Ovary (tissue), 9 donors: ENCODE results near the gene PLB1. TPM values are rescaled to one million over a fixed set of nuclear protein-coding genes. Genes with fewer than 3 reads are reported as not detected.

Experiments used
- DNase-seq, 5 donors: peaks; one replicate each; pipeline ENCODE4 v3.0.0-alpha.2; 2019 to 2020
- H3K27ac ChIP-seq, 2 donors: fragments of 200-600 bp; one replicate each; pipeline versions ENCODE4 v1.5.1 to v1.8.0; 2019 to 2022
- H3K27me3 ChIP-seq: fragments of 200-600 bp; one replicate; pipeline ENCODE4 v1.8.0; 2022
- H3K36me3 ChIP-seq: fragments of 200-600 bp; sonication (generic); one replicate; pipeline ENCODE4 v1.5.1; 2019
- H3K4me1 ChIP-seq: one replicate; pipeline ENCODE4 v1.8.1; 2013; ENCODE audit warnings: mild to moderate bottlenecking, moderate library complexity; ENCODE audit not compliant: insufficient read depth
- H3K4me3 ChIP-seq: fragments of 200-600 bp; sonication (generic); one replicate; pipeline ENCODE4 v1.5.1; 2017
- H3K9me3 ChIP-seq, 2 donors: fragments of 200-600 bp in 1 of 2; sonication (generic) in 1 of 2; one replicate each; pipeline versions ENCODE4 v1.5.1 to v1.8.1; 2013 to 2019; ENCODE audit warnings: mild to moderate bottlenecking in 1 of 2, moderate library complexity in 1 of 2
- EP300 ChIP-seq: sonication (generic); formaldehyde crosslinking; IDR thresholded peaks from one replicate; pipeline ENCODE4 v1.6.1; 2017; ENCODE audit warnings: antibody characterized with exemption
- POLR2A ChIP-seq: fragments of 450-650 bp; IDR thresholded peaks from one replicate; pipeline ENCODE4 v1.6.1; 2017; ENCODE audit warnings: antibody characterized with exemption, mild to moderate bottlenecking, moderate library complexity
- WGBS, 3 donors: extraction: QIAGEN DNeasy Blood & Tissue Kit in 1 of 3; methylation state at CpG; one replicate each; pipeline versions ENCODE4 v1.1.5 to v1.1.7; 2013 to 2017; 5-methylcytosine and 5-hydroxymethylcytosine counted together
- intact Hi-C, 4 donors: fragments of 100-400 bp; cut with DNase I; formaldehyde crosslinking; loops; one replicate each; pipeline versions ENCODE4 v1.11.0 to v1.15.1; 2022 to 2023
- polyA plus RNA-seq, 2 donors: library from polyadenylated mRNA; stranded (reverse); fragments of 200-250 nt in 1 of 2; fragments of 350-450 nt in 1 of 2; fragmentation: Illumina TruSeq in 1 of 2; extraction: RNeasy Lipid Tissue Mini Kit (QIAGEN cat#74804) in 1 of 2; gene quantifications; one replicate each; pipeline ENCODE4 v1.2.3, GENCODE V29; 2013 to 2014
- total RNA-seq, 7 donors: library from RNA; depleted of rRNA in 2 of 7; stranded (reverse); fragments of >200 nt in 2 of 7; fragmentation: NEBNext Ultra II Directional in 3 of 7; extraction: Animal tissue kit (Norgen Biotek cat#: 25700) in 3 of 7; gene quantifications; one replicate each; pipeline versions ENCODE4 v1.1.0 to v1.2.4, GENCODE V29; 2016 to 2023
- TF ChIP-seq, protein P1 (sequence below), 3 donors: fragments of 450-650 bp in 2 of 3; fragments of 200-600 bp in 1 of 3; IDR thresholded peaks; one replicate each; pipeline versions ENCODE4 v1.5.1 to v1.8.0; 2016 to 2022; ENCODE audit warnings: antibody characterized with exemption in 3 of 3, mild to moderate bottlenecking in 1 of 3
- donor health status: DM: no; HTN: no; CAD: no; lungs with moderate emphysema.
- donor health status: DM: no; HTN: no; CAD: no.
- donor health status: Bipolar disorder and iron deficiency.
- donor health status: DM: yes; HTN: yes; CAD: no.
- donor health status: DM: no; HTN: no; CAD: no.
- donor health status: DM: yes; HTN: yes; CAD: no.

The PLB1 gene
- total and polyA plus RNA-seq, 9 donors: 0.99 to 9.3 (median 2.7) TPM

DNA sequence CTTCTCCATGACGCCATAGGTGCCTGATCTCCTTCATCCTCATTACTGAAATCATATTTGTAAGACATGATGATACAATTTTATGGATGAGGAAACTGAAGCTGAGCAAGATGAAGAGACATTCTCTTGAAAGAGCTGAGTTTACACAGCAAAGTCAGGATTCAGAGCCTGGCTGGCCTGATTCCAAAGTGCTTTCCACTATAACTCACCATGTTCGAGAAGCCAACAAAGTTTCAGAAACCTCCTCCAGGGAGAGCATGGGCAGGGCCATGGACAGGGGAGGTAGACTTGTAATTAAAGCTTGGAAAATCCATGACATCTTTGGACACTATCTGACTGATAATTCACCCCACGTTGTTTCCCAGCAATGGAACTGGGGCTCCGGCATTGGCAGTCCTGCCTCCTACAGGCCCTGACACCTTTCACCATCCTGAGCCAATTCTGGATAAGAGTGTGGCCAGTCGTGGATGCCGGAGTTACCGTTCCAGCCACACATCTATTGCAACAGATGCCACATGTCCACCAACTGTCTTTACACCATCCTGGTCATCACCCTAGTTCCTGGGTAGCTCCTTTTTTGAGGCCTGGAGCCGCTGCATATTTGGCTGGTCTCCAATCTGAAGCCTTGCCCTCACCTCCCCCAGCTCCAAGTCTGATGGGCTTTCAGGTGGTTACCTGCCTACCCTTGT, 170.8 kb downstream of the PLB1 start:
- Histone ChIP-seq H3K27me3 (no peaks in the 10 kb centered on the region), H3K4me3 (no peak overlapping the region), H3K36me3 (no peaks in the 10 kb centered on the region), H3K27ac (no peak overlapping the region), H3K4me1 (peaks cover 23% of the 10 kb centered on the region), H3K9me3 (no peaks in the 10 kb centered on the region)
- intact Hi-C loops: loop anchor here in 2 of 4 donors (10.0 kb wide), 1 partner anchor 88 kb away; the partner anchor contains the start of gene PPP1CB (in 2 of the 2)
- WGBS, 3 donors: 62 to 78% (median 75%) methylated on average over 8 of the region's 8 CpGs
- TF ChIP-seq POLR2A (no peak), EP300 (no peak)
- TF ChIP-seq, protein P1, sequence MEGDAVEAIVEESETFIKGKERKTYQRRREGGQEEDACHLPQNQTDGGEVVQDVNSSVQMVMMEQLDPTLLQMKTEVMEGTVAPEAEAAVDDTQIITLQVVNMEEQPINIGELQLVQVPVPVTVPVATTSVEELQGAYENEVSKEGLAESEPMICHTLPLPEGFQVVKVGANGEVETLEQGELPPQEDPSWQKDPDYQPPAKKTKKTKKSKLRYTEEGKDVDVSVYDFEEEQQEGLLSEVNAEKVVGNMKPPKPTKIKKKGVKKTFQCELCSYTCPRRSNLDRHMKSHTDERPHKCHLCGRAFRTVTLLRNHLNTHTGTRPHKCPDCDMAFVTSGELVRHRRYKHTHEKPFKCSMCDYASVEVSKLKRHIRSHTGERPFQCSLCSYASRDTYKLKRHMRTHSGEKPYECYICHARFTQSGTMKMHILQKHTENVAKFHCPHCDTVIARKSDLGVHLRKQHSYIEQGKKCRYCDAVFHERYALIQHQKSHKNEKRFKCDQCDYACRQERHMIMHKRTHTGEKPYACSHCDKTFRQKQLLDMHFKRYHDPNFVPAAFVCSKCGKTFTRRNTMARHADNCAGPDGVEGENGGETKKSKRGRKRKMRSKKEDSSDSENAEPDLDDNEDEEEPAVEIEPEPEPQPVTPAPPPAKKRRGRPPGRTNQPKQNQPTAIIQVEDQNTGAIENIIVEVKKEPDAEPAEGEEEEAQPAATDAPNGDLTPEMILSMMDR (IDR thresholded peaks at IDR 0.05): no peak
- no peak for DNase-seq

GRCh38 chr2:28667261-28667660, 171.4 kb downstream of the PLB1 start:
- no peak overlapping the region for H3K27ac ChIP-seq
- TF ChIP-seq, protein P1 (IDR thresholded peaks at IDR 0.05): no peak
- TF ChIP-seq POLR2A (no peak), EP300 (no peak)
- H3K4me3 ChIP-seq: no peak overlapping the region
- WGBS, 3 donors: 93 to 98% (median 98%) methylated on average over 6 of the region's 6 CpGs
- H3K27me3 ChIP-seq: no peaks in the 10 kb centered on the region
- H3K36me3 ChIP-seq: no peaks in the 10 kb centered on the region
- no peak for DNase-seq
- intact Hi-C loops: loop anchor here in 2 of 4 donors (10.0 kb wide), 1 partner anchor 88 kb away; the partner anchor contains the start of gene PPP1CB (in 2 of the 2)
- no peaks in the 10 kb centered on the region for H3K9me3 ChIP-seq
- H3K4me1 ChIP-seq: peaks cover 21% of the 10 kb centered on the region

DNA sequence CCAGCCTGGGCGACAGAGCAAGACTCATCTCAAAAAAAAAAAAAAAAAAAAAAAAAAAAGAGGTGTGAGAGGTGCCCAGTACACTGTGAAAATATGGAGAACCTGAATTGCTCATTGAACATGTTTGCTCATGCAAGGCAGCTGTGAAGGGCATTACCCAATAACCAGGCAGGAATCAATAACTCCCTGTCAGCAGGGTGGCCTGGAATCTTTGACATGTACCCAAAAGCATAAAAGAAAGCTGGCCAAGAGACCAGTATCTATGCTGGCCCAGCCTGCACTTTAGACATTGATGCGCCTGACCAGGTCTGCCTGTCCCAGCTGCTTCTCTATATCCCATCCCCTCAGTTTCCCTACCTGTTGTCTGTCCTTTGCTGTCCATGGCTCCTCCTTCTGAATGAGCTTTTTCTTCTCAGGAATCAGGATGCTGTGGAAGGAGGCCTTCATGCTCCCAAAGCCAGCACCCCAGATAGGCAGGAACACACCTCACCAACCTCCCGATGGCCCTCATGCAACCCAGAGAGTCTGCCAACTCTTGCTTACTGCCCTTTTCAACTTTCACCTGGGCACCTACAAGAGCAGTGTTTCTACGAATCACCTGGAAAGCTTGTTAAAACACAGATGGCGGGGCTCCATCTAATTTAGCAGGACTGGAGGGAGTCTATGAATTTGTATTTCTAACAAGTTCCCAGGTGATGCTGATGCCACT, 172.4 kb downstream of the PLB1 start:
- WGBS, 3 donors: 97 to 98% (median 98%) methylated on average over 5 of the region's 5 CpGs
- Histone ChIP-seq H3K4me1 (peaks cover 17% of the 10 kb centered on the region), H3K27me3 (no peaks in the 10 kb centered on the region), H3K4me3 (no peak overlapping the region), H3K9me3 (no peaks in the 10 kb centered on the region), H3K27ac (no peak overlapping the region), H3K36me3 (no peaks in the 10 kb centered on the region)
- intact Hi-C loops: loop anchor here in 2 of 4 donors (10.0 kb wide), 1 partner anchor 87 kb away; the partner anchor contains the start of gene PPP1CB (in 2 of the 2)
- TF ChIP-seq EP300 (no peak), POLR2A (no peak)
- TF ChIP-seq, protein P1 (IDR thresholded peaks at IDR 0.05): no peak
- DNase-seq: no peak

DNA sequence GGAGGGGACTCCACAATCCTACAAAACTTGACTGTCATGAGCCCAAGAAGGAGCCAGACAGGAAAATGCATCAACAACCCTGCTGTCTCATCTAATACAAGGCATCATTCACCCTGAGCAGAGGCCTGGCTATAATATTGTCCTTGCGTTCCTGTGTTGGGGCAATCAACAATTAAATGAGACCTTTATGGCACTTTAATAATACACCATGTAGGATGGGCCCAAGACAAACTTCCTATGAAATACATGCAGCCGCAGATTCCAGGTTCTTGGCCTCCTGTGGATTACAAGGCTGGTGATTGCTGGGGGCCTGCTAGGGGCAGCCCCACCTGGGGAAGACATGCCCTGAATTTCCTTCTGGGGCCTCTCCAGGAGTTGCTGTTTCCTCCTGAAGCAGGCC, 173.0 kb downstream of the PLB1 start:
- TF ChIP-seq EP300: no peak
- no peak for TF ChIP-seq POLR2A
- TF ChIP-seq, protein P1 (IDR thresholded peaks at IDR 0.05): no peak
- H3K4me3 ChIP-seq: no peak overlapping the region
- no peaks in the 10 kb centered on the region for H3K9me3 ChIP-seq
- WGBS, 3 donors: 84 to 100% (median 99%) methylated on average over 2 of the region's 2 CpGs
- no peaks in the 10 kb centered on the region for H3K36me3 ChIP-seq
- H3K4me1 ChIP-seq: peaks cover 16% of the 10 kb centered on the region
- intact Hi-C loops: loop anchor here in 2 of 4 donors (10.0 kb wide), 1 partner anchor 86 kb away; the partner anchor contains the start of gene PPP1CB (in 2 of the 2)
- no peak overlapping the region for H3K27ac ChIP-seq
- DNase-seq: no peak
- H3K27me3 ChIP-seq: no peaks in the 10 kb centered on the region
